Measurements from ENCODE around the gene ZC3H10.

DNA sequence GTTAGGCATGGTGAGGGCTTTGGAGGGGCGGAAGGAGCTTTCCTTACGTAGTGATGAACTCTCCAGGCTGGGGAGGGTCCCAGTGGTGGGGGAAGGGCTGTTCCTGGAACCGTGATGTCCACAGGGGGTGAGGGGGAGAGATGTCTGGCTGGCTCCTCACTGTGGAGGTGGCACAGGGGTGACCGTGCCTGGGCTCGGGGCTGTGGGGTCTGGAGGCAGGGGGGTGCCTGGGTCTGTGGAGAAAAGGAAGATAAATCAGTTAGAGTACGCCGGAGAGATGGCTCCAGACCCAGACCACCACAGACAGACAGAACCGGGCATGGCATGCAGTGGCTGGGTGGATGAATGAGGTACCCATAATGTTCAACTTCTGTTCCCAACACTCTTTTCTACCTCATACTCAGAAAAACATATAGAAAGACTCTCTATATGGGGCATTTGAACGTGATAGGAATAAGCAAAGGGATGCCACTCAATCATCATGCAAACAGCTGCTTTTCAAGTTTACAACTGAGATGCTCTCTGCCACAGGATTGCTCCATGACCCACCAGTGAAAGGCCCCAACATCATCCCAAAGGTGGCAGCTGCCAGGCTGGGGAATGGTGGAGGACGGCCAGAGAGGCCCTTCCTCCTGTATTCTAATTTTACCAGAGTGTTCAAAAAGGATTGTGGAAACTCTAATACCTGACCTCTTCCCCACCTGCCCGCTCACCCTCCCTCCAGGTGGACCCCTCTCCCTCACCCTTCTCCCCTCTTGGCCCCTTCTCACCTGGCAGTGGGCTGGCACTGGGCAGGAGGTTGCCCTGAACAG lies 45.7 kb downstream of the ZC3H10 start:
- TF ChIP-seq, protein P1, sequence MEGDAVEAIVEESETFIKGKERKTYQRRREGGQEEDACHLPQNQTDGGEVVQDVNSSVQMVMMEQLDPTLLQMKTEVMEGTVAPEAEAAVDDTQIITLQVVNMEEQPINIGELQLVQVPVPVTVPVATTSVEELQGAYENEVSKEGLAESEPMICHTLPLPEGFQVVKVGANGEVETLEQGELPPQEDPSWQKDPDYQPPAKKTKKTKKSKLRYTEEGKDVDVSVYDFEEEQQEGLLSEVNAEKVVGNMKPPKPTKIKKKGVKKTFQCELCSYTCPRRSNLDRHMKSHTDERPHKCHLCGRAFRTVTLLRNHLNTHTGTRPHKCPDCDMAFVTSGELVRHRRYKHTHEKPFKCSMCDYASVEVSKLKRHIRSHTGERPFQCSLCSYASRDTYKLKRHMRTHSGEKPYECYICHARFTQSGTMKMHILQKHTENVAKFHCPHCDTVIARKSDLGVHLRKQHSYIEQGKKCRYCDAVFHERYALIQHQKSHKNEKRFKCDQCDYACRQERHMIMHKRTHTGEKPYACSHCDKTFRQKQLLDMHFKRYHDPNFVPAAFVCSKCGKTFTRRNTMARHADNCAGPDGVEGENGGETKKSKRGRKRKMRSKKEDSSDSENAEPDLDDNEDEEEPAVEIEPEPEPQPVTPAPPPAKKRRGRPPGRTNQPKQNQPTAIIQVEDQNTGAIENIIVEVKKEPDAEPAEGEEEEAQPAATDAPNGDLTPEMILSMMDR (IDR thresholded peaks at IDR 0.05), result no peak
- TF ChIP-seq POLR2A (IDR thresholded peaks at IDR 0.05), result no peak

Data from body of pancreas (tissue), 4 donors.